Endometrial microvascular endothelial cells (primary cell): ENCODE measurements around the gene STX8. TPM values are rescaled to one million over a fixed set of nuclear protein-coding genes. Genes with fewer than 3 reads are reported as not detected.

Experiments
- total RNA-seq: library from RNA; depleted of rRNA; stranded (reverse); fragments of >200 nt; gene quantifications from one replicate; pipeline ENCODE4 v1.2.3, GENCODE V29; 2015; ENCODE audit errors: inconsistent ontology term

Gene STX8
- total RNA-seq, 1 donor from 2014 or later: 53.2 TPM

Other genes with a start within 250 kb of the STX8 start
- not detected for gene CFAP52, start 822 bp upstream of the STX8 start, total RNA-seq
- not detected for gene USP43, start 69.7 kb upstream of the STX8 start, total RNA-seq
- gene DHRS7C, start 215.8 kb upstream of the STX8 start, total RNA-seq: not detected
- not detected for gene GSG1L2, start 246.3 kb upstream of the STX8 start, total RNA-seq